Trophoblast cell (in vitro differentiated cells and primary cell): ENCODE results near the gene TTC39B.
"Not testable (repeated sequence)": the region's sequence is repeated elsewhere in the genome, so short reads cannot be mapped to it uniquely, and the experiment has no call there.

Experiments used
- DNase-seq, 2 donors: peaks; one replicate each; pipeline ENCODE4 v3.0.0-alpha.2; 2016
- H2AFZ ChIP-seq: 2 replicates; pipeline ENCODE4 v1.6.1; 2013; ENCODE audit warnings: low read length, moderate library complexity, mild to moderate bottlenecking; ENCODE audit not compliant: insufficient read depth, poor library complexity
- H2AK5ac ChIP-seq: 2 replicates; pipeline ENCODE4 v1.6.1; 2013; ENCODE audit warnings: mild to moderate bottlenecking, low read length
- H2BK120ac ChIP-seq: 2 replicates; pipeline ENCODE4 v1.6.1; 2013; ENCODE audit warnings: low read length, mild to moderate bottlenecking, moderate library complexity; ENCODE audit not compliant: insufficient read depth, poor library complexity
- H2BK12ac ChIP-seq: 2 replicates; pipeline ENCODE4 v1.6.1; 2013; ENCODE audit warnings: mild to moderate bottlenecking, low read length, moderate library complexity
- H2BK5ac ChIP-seq: 2 replicates; pipeline ENCODE4 v1.6.1; 2013; ENCODE audit warnings: low read length, low read depth, moderate library complexity, mild to moderate bottlenecking; ENCODE audit not compliant: poor library complexity
- H3K14ac ChIP-seq: 2 replicates; pipeline ENCODE4 v1.6.1; 2013; ENCODE audit warnings: mild to moderate bottlenecking, low read length
- H3K18ac ChIP-seq: 2 replicates; pipeline ENCODE4 v1.6.1; 2013; ENCODE audit warnings: mild to moderate bottlenecking, low read length
- H3K23ac ChIP-seq: 2 replicates; pipeline ENCODE4 v1.6.1; 2013; ENCODE audit warnings: low read length
- H3K27ac ChIP-seq: 2 replicates; pipeline ENCODE4 v1.5.1; 2013; ENCODE audit warnings: low read depth, mild to moderate bottlenecking, inconsistent platforms, low read length, moderate library complexity
- H3K27me3 ChIP-seq: 2 replicates; pipeline ENCODE4 v1.6.1; 2013; ENCODE audit warnings: inconsistent platforms, mild to moderate bottlenecking, low read length, moderate library complexity; ENCODE audit not compliant: insufficient read depth
- H3K36me3 ChIP-seq, 2 experiments: 1 replicate in 1 of 2; 2 replicates in 1 of 2; pipeline ENCODE4 v1.6.1; 2013; ENCODE audit warnings: low read length in 2 of 2, mild to moderate bottlenecking in 2 of 2, moderate library complexity in 1 of 2; ENCODE audit not compliant: insufficient read depth in 2 of 2, control insufficient read depth in 1 of 2
- H3K4ac ChIP-seq: 2 replicates; pipeline ENCODE4 v1.6.1; 2013; ENCODE audit warnings: low read depth, mild to moderate bottlenecking, low read length, moderate library complexity
- H3K4me1 ChIP-seq, 2 experiments: 1 replicate in 1 of 2; 2 replicates in 1 of 2; pipeline ENCODE4 v1.6.1; 2013; ENCODE audit warnings: low read length in 2 of 2, mild to moderate bottlenecking in 2 of 2, moderate library complexity in 1 of 2; ENCODE audit not compliant: insufficient read depth in 2 of 2, control insufficient read depth in 1 of 2
- H3K4me2 ChIP-seq: 2 replicates; pipeline ENCODE4 v1.6.1; 2013; ENCODE audit warnings: inconsistent platforms, mild to moderate bottlenecking, low read length, moderate library complexity
- H3K4me3 ChIP-seq: 2 replicates; pipeline ENCODE4 v1.5.1; 2013; ENCODE audit warnings: mild to moderate bottlenecking, low read depth, low read length, inconsistent platforms
- H3K79me1 ChIP-seq: one replicate; pipeline ENCODE4 v1.6.1; 2013; ENCODE audit warnings: low read length
- H3K79me2 ChIP-seq: 2 replicates; pipeline ENCODE4 v1.6.1; 2013; ENCODE audit warnings: low read length, mild to moderate bottlenecking; ENCODE audit not compliant: control insufficient read depth, insufficient read depth, poor library complexity
- H3K9ac ChIP-seq: 2 replicates; pipeline ENCODE4 v1.6.1; 2013; ENCODE audit warnings: mild to moderate bottlenecking, low read length
- H3K9me3 ChIP-seq: 2 replicates; pipeline ENCODE4 v1.6.1; 2013; ENCODE audit warnings: low read depth, mild to moderate bottlenecking, control low read depth, inconsistent platforms, low read length; ENCODE audit not compliant: insufficient read depth
- H4K12ac ChIP-seq: 2 replicates; pipeline ENCODE4 v1.6.1; 2013; ENCODE audit warnings: low read depth, mild to moderate bottlenecking, low read length, moderate library complexity
- H4K8ac ChIP-seq: 2 replicates; pipeline ENCODE4 v1.6.1; 2013; ENCODE audit warnings: low read depth, mild to moderate bottlenecking, low read length, moderate library complexity
- H4K91ac ChIP-seq: one replicate; pipeline ENCODE4 v1.6.1; 2013; ENCODE audit warnings: low read depth, mild to moderate bottlenecking, low read length, moderate library complexity
- WGBS: extraction: QIAGEN DNeasy Blood & Tissue Kit; methylation state at CpG from one replicate; pipeline ENCODE4 v1.1.7; 2013; ENCODE audit warnings: missing lambda C conversion rate; ENCODE audit not compliant: insufficient read length, insufficient coverage; ENCODE audit errors: extremely low coverage; 5-methylcytosine and 5-hydroxymethylcytosine counted together

The TTC39B gene

DNA sequence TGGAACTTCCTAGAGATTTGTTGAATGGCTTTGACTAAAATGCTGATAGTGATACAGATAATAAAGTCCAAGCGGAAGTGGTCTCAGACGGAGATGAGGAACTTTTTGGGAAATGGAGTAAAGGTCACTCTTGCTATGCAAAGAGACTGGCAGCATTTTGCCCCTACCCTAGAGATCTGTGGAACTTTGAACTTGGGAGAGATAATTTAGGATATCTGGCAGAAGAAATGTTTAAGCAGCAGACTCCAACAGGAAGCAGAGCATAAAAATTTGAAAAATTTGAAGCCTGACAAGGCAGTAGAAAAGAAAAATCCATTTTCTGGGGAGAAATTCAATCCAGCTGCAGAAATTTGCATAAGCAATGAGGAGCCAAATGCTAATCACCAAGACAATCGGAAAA, 15.7 kb upstream of the TTC39B start:
- H2BK5ac ChIP-seq, H3K9me3 ChIP-seq, H4K8ac ChIP-seq, H2AK5ac ChIP-seq, H3K9ac ChIP-seq, H3K79me2 ChIP-seq, H3K79me1 ChIP-seq, H2AFZ ChIP-seq, H3K36me3 ChIP-seq, H3K23ac ChIP-seq, H4K91ac ChIP-seq, H3K4me1 ChIP-seq, H2BK12ac ChIP-seq, H3K27ac ChIP-seq, H2BK120ac ChIP-seq, H3K14ac ChIP-seq, DNase-seq, H4K12ac ChIP-seq, H3K18ac ChIP-seq, H3K27me3 ChIP-seq, H3K4me3 ChIP-seq, H3K4ac ChIP-seq, H3K4me2 ChIP-seq: not testable (repeated sequence)
- no CpG with 5 or more reads among the region's 3 CpGs for whole genome bisulfite sequencing

- not testable (repeated sequence) for H3K14ac ChIP-seq, H3K4ac ChIP-seq, H3K18ac ChIP-seq, H3K36me3 ChIP-seq, H3K79me1 ChIP-seq, H4K12ac ChIP-seq, H3K9me3 ChIP-seq, DNase-seq, H3K27me3 ChIP-seq, H4K91ac ChIP-seq, H2AFZ ChIP-seq, H3K4me1 ChIP-seq, H2BK120ac ChIP-seq, H2BK12ac ChIP-seq, H3K79me2 ChIP-seq, H3K27ac ChIP-seq, H3K4me3 ChIP-seq, H3K9ac ChIP-seq, H3K23ac ChIP-seq, H2AK5ac ChIP-seq, H3K4me2 ChIP-seq, H4K8ac ChIP-seq, H2BK5ac ChIP-seq
- no CpG with 5 or more reads among the region's 9 CpGs for WGBS
Observed at GRCh38 chr9:15319661-15320060, 12.6 kb upstream of the TTC39B start.

DNA sequence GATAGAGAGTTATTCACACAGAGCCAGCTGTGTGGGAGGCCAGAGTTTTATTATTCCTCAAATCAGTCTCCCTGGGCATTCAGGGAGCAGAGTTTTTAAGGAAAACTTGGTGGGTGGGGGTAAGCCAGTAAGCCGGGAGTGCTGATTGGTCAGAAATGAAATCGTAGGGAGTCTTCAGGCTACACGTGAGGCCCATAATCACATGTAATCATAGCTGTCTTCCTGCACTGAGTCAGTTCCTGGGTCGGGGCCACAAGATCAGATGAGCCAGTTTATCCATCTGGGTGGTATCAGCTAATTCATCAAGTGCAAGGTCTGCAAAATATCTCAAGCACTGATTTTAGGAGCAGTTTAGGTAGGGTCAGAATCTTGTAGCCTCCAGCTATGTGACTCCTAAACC, 10.8 kb upstream of the TTC39B start:
- no peaks in the 10 kb centered on the region for H3K79me2 ChIP-seq
- no peak overlapping the region for H2BK120ac ChIP-seq
- no peak for DNase-seq
- H2BK5ac ChIP-seq, result no peak overlapping the region
- H3K79me1 ChIP-seq, result no peaks in the 10 kb centered on the region
- H3K36me3 ChIP-seq, result no peaks in the 10 kb centered on the region
- H3K4me1 ChIP-seq, result no peaks in the 10 kb centered on the region
- no peak overlapping the region for H2AK5ac ChIP-seq
- no peak overlapping the region for H3K18ac ChIP-seq
- H4K12ac ChIP-seq, result no peak overlapping the region
- H3K23ac ChIP-seq, result no peak overlapping the region
- no peak overlapping the region for H2AFZ ChIP-seq
- H2BK12ac ChIP-seq, result no peak overlapping the region
- no peak overlapping the region for H4K8ac ChIP-seq
- H3K4me3 ChIP-seq, result no peak overlapping the region
- WGBS, result no CpG with 5 or more reads among the region's 4 CpGs
- no peak overlapping the region for H4K91ac ChIP-seq
- no peak overlapping the region for H3K27ac ChIP-seq
- no peaks in the 10 kb centered on the region for H3K27me3 ChIP-seq
- H3K9me3 ChIP-seq, result no peaks in the 10 kb centered on the region
- H3K4ac ChIP-seq, result no peak overlapping the region
- H3K14ac ChIP-seq, result no peak overlapping the region
- H3K9ac ChIP-seq, result no peak overlapping the region
- no peak overlapping the region for H3K4me2 ChIP-seq

- Histone ChIP-seq H4K8ac (no peak overlapping the region), H3K79me2 (peaks cover 3% of the 10 kb centered on the region), H3K18ac (no peak overlapping the region), H3K36me3 (no peaks in the 10 kb centered on the region), H3K9me3 (no peaks in the 10 kb centered on the region), H4K91ac (no peak overlapping the region), H3K79me1 (peaks cover 2% of the 10 kb centered on the region), H3K27me3 (no peaks in the 10 kb centered on the region), H3K4me1 (peaks cover 3% of the 10 kb centered on the region in 2 experiments), H3K9ac (no peak overlapping the region), H3K27ac (no peak overlapping the region), H3K4me2 (no peak overlapping the region), H2BK12ac (no peak overlapping the region), H3K23ac (no peak overlapping the region), H2AK5ac (no peak overlapping the region), H3K14ac (no peak overlapping the region), H2BK5ac (no peak overlapping the region), H2BK120ac (no peak overlapping the region), H3K4ac (no peak overlapping the region), H2AFZ (no peak overlapping the region), H4K12ac (no peak overlapping the region), H3K4me3 (no peak overlapping the region)
- DNase-seq, result no peak
- no CpG with 5 or more reads among the region's 1 CpG for WGBS
Observed at GRCh38 chr9:15311607-15312006, 4.6 kb upstream of the TTC39B start.
